Stomach (tissue), 4 donors: Measurements from ENCODE around the gene CTDP1.

ENCODE experiments used
- EP300 ChIP-seq: sonication (generic); formaldehyde crosslinking; IDR thresholded peaks from one replicate; pipeline ENCODE4 v1.6.1; 2017; ENCODE audit warnings: antibody characterized with exemption
- POLR2A ChIP-seq, 4 donors: fragments of 450-650 bp; IDR thresholded peaks; one replicate each; pipeline ENCODE4 v1.6.1; 2016; ENCODE audit warnings: antibody characterized with exemption in 4 of 4, control low read depth in 2 of 4, mild to moderate bottlenecking in 1 of 4, moderate library complexity in 1 of 4
- POLR2AphosphoS5 ChIP-seq, 3 donors: sonication (generic); formaldehyde crosslinking; IDR thresholded peaks; one replicate each; pipeline ENCODE4 v1.6.1; 2016; ENCODE audit warnings: antibody characterized with exemption in 3 of 3
- TF ChIP-seq, protein P1 (sequence below), 7 experiments: fragments of 450-650 bp in 4 of 7; fragments of 200-600 bp in 3 of 7; sonication (generic) in 3 of 7; IDR thresholded peaks; one replicate each; pipeline ENCODE4 v1.5.1; 2016 to 2019; ENCODE audit warnings: antibody characterized with exemption in 7 of 7, control low read depth in 2 of 7, mild to moderate bottlenecking in 1 of 7

- TF ChIP-seq, protein P1, sequence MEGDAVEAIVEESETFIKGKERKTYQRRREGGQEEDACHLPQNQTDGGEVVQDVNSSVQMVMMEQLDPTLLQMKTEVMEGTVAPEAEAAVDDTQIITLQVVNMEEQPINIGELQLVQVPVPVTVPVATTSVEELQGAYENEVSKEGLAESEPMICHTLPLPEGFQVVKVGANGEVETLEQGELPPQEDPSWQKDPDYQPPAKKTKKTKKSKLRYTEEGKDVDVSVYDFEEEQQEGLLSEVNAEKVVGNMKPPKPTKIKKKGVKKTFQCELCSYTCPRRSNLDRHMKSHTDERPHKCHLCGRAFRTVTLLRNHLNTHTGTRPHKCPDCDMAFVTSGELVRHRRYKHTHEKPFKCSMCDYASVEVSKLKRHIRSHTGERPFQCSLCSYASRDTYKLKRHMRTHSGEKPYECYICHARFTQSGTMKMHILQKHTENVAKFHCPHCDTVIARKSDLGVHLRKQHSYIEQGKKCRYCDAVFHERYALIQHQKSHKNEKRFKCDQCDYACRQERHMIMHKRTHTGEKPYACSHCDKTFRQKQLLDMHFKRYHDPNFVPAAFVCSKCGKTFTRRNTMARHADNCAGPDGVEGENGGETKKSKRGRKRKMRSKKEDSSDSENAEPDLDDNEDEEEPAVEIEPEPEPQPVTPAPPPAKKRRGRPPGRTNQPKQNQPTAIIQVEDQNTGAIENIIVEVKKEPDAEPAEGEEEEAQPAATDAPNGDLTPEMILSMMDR (IDR thresholded peaks at IDR 0.05), result no peak
- no peak for TF ChIP-seq POLR2AphosphoS5 (IDR thresholded peaks at IDR 0.05)
- TF ChIP-seq POLR2A (IDR thresholded peaks at IDR 0.05), result no peak
- no peak for TF ChIP-seq EP300
Observed at GRCh38 chr18:79794846-79795245, 115.2 kb downstream of the CTDP1 start.
